ENCODE data around the gene ZNF485. TPM values are rescaled to one million over a fixed set of nuclear protein-coding genes. Genes with fewer than 3 reads are reported as not detected.
A peak's percentile ranks its signal among the peaks of the same experiment; 100 is the strongest.
"Not testable (repeated sequence)": the region's sequence is repeated elsewhere in the genome, so short reads cannot be mapped to it uniquely, and the experiment has no call there.

The ZNF485 gene
- polyA plus RNA-seq, result 4.2 TPM

DNA sequence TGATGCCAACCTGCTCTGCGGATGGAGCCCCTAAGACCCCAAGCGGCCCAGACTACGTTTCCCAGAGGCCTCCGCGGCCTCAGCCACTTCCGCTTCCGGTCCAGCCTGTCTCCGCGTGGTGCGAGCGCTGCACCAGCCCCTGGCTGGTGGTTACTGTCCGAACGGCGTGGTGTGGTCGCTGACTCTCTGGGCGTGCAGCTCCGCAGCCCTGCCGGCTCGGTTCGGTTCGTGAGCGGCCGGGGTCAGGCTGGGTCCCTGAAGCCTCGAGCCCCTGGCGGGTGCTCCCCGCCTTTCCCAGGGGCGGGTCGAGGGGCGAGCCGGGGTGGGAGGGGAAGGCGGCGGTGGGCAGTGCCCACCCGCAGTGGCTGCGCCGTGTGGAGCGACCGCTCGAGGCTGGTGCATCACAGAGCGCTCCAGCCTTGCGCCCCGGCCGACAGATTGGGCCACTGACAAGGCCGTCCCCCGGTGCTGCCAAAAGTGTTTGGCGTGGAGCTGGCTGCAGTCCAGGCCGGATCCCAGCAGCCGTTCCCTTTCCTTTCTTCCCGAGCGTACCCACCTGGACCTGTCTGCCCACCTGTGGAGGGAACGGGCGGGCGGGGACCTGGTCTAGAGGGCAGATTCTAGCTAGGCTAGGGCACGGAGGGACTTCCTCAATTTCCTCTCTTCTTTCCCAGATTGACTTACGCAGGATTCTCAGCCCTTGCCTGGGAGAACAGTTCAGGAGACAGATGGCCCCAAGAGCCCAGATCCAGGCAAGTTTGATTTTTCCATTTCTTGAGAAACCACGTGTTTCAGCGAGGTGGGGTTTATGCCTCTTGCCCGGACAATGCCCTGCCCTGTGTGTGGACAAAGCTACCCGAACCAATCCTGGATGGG, at the start of gene ZNF485:
ZNF485 (plus strand) TSS at position 116 of the 876 bp plus-strand sequence; CDS start at position 729, 613 bp downstream.
- H3K4me1 Mint-ChIP-seq, result peaks cover 18 to 21% (median 21%) of the 10 kb centered on the region in 3 donors
- peak within 1 kb of the TSS; percentile 84 to 93 (median 90) for H3K4me3 Mint-ChIP-seq

DNA sequence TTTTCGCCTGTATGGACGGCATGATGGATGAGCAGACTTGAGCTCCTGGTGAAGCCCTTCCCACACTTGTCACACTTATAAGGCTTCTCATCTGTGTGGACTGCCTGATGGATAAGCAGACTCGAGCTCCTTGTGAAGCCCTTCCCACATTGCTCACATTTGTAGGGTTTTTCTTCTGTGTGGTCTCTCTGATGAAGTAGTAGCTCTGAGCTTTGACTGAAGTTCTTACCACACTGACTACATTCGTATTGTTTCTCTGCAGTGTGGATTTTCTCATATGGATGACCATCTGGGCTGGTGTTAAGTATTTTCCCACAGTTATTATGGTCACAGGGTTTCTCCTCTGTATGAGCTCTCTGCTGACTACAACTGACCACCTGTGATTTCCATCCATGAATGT, 49.0 kb upstream of the ZNF485 start:
- H3K36me3 Mint-ChIP-seq, result peaks cover 38% of the 10 kb centered on the region
- H3K27me3 Mint-ChIP-seq, result no peaks in the 10 kb centered on the region
- H3K4me1 Mint-ChIP-seq, result peaks cover 0 to 5% (median 3%) of the 10 kb centered on the region in 3 donors
- peaks cover 14 to 58% (median 42%) of the 10 kb centered on the region in 3 donors for H3K9me3 Mint-ChIP-seq
- H3K27ac Mint-ChIP-seq, result no peak overlapping the region
- no peak overlapping the region for H3K4me3 Mint-ChIP-seq

More for the DNA sequence above, at the start of gene ZNF485:
- Mint-ChIP-seq H3K36me3 (peaks cover 13% of the 10 kb centered on the region), H3K27me3 (peaks cover 3% of the 10 kb centered on the region), H3K9me3 (peaks cover 0 to 2% (median 2%) of the 10 kb centered on the region in 3 donors), H3K27ac (peak within 1 kb of the TSS in 2 of 3 donors; percentile 54 to 56)

DNA sequence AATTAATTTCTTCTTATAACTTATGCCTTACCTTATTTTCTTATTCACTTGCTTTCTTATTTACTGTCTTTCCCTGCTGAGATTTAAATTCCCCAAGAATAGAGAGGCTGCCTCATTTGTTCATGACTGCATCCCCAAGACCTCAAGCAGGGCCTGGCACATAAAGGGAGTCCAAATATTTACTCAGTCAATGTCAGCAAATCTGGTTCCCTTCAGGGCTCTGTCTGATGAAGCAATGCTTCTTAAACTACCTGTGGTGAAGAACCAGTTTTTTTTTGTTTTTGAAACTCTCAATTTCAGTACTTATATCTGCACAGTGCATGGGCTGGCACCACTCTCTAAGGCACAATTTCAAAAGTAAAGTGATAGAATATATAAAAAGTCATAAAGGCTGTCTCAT, 36.6 kb upstream of the ZNF485 start:
- peaks cover 12 to 21% (median 18%) of the 10 kb centered on the region in 3 donors for H3K4me1 Mint-ChIP-seq
- peaks cover 1 to 4% (median 1%) of the 10 kb centered on the region in 3 donors for H3K9me3 Mint-ChIP-seq
- H3K36me3 Mint-ChIP-seq, result peaks cover 23% of the 10 kb centered on the region
- no peak overlapping the region for H3K27ac Mint-ChIP-seq
- no peaks in the 10 kb centered on the region for H3K27me3 Mint-ChIP-seq
- H3K4me3 Mint-ChIP-seq, result no peak overlapping the region

DNA sequence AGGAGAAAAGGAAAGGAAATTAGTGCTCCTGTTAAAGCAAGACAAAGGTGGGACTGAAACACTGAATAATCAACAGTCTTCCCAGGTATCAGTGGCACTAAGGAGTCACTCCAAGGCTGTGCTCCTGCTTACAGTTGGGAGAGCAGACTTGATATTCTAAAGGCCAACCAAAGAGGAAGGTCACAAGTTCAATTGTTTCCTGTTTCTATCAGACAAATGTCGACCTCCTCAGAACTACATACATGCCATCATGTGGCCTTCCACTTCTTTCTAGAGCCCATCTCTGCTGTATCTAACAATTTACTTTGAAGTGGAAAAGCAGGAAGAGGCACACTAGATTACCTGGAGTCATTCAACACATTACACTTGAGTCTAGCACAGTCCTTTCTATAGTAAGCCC, 35.3 kb upstream of the ZNF485 start:
- peak overlapping the region in 2 of 3 donors; percentile 1 to 12 for H3K27ac Mint-ChIP-seq

DNA sequence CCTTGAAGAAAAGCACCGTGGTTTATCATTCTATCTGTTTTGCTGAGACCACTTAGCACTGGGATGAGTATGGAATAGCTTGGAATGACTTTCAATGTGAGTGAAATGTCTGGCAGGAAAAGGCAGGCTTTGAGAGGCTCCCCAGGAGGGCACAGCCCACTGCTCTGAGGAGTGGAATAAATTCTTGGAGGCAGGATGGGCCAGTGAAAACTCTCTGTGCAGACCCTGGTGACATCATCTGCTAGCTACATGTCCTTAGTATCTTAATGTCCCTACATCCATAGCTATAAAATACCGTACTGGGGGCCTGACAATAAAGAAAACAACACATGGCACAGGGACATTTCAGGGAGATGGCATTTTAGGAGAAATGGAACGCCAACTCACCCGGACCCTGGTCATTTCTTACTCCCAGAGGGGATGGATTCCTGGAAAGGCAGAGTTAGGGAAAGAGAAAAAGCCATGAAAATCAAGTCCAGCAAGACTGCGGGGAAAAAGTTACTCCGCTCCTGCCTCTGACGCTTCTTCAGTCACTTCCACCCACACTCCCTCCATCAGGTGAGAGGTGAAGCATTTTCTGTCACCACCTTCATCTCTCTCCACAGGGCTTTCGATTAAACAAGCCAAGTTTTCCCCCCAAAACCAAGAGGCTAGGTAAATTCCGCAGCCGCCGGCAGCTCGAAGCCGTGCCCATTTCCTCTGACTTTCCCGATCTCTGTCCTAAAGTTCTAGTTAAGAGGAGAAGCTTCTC, 32.8 kb upstream of the ZNF485 start:
- Mint-ChIP-seq H3K4me3 (peak overlapping the region; percentile 54 to 87 (median 76)), H3K9me3 (peaks cover 0 to 3% (median 3%) of the 10 kb centered on the region in 3 donors), H3K27me3 (no peaks in the 10 kb centered on the region), H3K27ac (peak overlapping the region; percentile 64 to 93 (median 74)), H3K36me3 (peaks cover 12% of the 10 kb centered on the region), H3K4me1 (peaks cover 26 to 30% (median 29%) of the 10 kb centered on the region in 3 donors)

More for the DNA sequence above, 35.3 kb upstream of the ZNF485 start:
- H3K27me3 Mint-ChIP-seq, result no peaks in the 10 kb centered on the region
- H3K9me3 Mint-ChIP-seq, result peaks cover 1 to 4% (median 3%) of the 10 kb centered on the region in 3 donors
- H3K4me3 Mint-ChIP-seq, result no peak overlapping the region
- peaks cover 21% of the 10 kb centered on the region for H3K36me3 Mint-ChIP-seq
- H3K4me1 Mint-ChIP-seq, result peaks cover 21 to 29% (median 23%) of the 10 kb centered on the region in 3 donors

- peaks cover 26 to 30% (median 29%) of the 10 kb centered on the region in 3 donors for H3K4me1 Mint-ChIP-seq
- peaks cover 0 to 3% (median 3%) of the 10 kb centered on the region in 3 donors for H3K9me3 Mint-ChIP-seq
Observed at GRCh38 chr10:43574001-43574892, 32.0 kb upstream of the ZNF485 start, which contains the start of gene ZNF239. TSS of gene ZNF239 (minus strand) at chr10:43574616. CDS start at chr10:43558079, 16,537 bp downstream.

DNA sequence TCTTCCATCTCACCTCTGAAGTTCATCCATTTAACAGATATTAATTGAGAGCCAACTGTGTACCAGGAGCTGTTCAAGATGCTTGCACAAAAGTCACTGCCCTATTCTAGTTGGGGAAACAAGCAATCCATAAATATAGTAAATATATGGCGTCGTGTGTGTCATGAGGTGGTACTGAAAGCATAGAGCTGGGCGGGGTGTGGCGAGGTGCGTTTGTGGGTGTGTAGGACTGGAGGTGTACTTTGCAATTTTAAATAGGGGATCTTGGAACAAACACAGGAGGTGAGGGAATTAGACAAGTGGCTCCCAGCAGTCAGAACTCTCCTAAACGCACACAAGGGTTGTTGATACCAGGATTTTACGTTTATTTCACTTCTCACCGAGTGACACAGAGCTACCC, 31.3 kb upstream of the ZNF485 start:
- H3K4me1 Mint-ChIP-seq, result peaks cover 26 to 30% (median 29%) of the 10 kb centered on the region in 3 donors
- peak overlapping the region; percentile 86 to 96 (median 94) for H3K4me3 Mint-ChIP-seq
- H3K27ac Mint-ChIP-seq, result peak overlapping the region; percentile 64 to 93 (median 86)
- H3K9me3 Mint-ChIP-seq, result peaks cover 0 to 3% (median 3%) of the 10 kb centered on the region in 3 donors
- no peaks in the 10 kb centered on the region for H3K27me3 Mint-ChIP-seq
- peaks cover 12% of the 10 kb centered on the region for H3K36me3 Mint-ChIP-seq

More at GRCh38 chr10:43574001-43574892, 32.0 kb upstream of the ZNF485 start, which contains the start of gene ZNF239:
- Mint-ChIP-seq H3K4me3 (peak within 1 kb of the TSS; percentile 86 to 96 (median 94)), H3K27ac (peak within 1 kb of the TSS; percentile 64 to 93 (median 86)), H3K36me3 (peaks cover 12% of the 10 kb centered on the region), H3K27me3 (no peaks in the 10 kb centered on the region)

GRCh38 chr10:43576062-43576461, 30.2 kb upstream of the ZNF485 start:
- peaks cover 26 to 28% (median 28%) of the 10 kb centered on the region in 3 donors for H3K4me1 Mint-ChIP-seq
- H3K4me3 Mint-ChIP-seq, result peak overlapping the region in 2 of 4 donors; percentile 36 to 49
- peaks cover 2% of the 10 kb centered on the region for H3K27me3 Mint-ChIP-seq
- H3K36me3 Mint-ChIP-seq, result peaks cover 5% of the 10 kb centered on the region
- peak overlapping the region in 1 of 3 donors; percentile 65 for H3K27ac Mint-ChIP-seq
- peaks cover 0 to 3% (median 2%) of the 10 kb centered on the region in 3 donors for H3K9me3 Mint-ChIP-seq

GRCh38 chr10:43576580-43576979, 29.7 kb upstream of the ZNF485 start:
- Mint-ChIP-seq H3K36me3 (peaks cover 3% of the 10 kb centered on the region), H3K27ac (peak overlapping the region in 1 of 3 donors; percentile 40), H3K4me3 (peak overlapping the region in 1 of 4 donors; percentile 72), H3K27me3 (peaks cover 4% of the 10 kb centered on the region), H3K4me1 (peaks cover 25 to 26% (median 25%) of the 10 kb centered on the region in 3 donors), H3K9me3 (peaks cover 0 to 4% (median 4%) of the 10 kb centered on the region in 3 donors)

DNA sequence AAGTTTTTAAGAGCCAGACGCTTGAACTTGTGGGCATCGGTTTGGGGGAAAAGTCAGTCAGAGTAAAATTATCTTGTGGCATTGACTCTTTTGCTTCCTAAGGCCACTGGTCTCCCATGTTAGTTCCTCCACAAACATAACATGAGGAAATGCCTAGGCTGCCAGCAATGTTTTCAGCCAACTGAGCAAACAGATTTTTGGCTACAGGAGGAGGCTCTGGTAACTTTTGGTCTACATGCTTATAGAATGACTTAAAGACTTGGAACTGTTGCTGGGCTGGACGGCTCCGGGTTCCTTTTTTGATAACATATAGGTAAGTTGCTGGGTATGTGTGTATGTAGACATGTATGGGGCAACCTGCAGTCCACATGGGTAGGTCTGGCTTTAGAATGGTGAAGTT, 22.2 kb upstream of the ZNF485 start:
- peaks cover 12% of the 10 kb centered on the region for H3K27me3 Mint-ChIP-seq
- no peak overlapping the region for H3K27ac Mint-ChIP-seq
- H3K4me3 Mint-ChIP-seq, result no peak overlapping the region
- H3K36me3 Mint-ChIP-seq, result no peaks in the 10 kb centered on the region
- H3K4me1 Mint-ChIP-seq, result no peaks in the 10 kb centered on the region
- peaks cover 0 to 5% (median 2%) of the 10 kb centered on the region in 3 donors for H3K9me3 Mint-ChIP-seq

GRCh38 chr10:43585046-43585445, 21.2 kb upstream of the ZNF485 start:
- Mint-ChIP-seq H3K4me3 (no peak overlapping the region), H3K4me1 (no peaks in the 10 kb centered on the region), H3K27me3 (peaks cover 12% of the 10 kb centered on the region), H3K27ac (no peak overlapping the region), H3K36me3 (no peaks in the 10 kb centered on the region), H3K9me3 (peaks cover 0 to 5% (median 2%) of the 10 kb centered on the region in 3 donors)

DNA sequence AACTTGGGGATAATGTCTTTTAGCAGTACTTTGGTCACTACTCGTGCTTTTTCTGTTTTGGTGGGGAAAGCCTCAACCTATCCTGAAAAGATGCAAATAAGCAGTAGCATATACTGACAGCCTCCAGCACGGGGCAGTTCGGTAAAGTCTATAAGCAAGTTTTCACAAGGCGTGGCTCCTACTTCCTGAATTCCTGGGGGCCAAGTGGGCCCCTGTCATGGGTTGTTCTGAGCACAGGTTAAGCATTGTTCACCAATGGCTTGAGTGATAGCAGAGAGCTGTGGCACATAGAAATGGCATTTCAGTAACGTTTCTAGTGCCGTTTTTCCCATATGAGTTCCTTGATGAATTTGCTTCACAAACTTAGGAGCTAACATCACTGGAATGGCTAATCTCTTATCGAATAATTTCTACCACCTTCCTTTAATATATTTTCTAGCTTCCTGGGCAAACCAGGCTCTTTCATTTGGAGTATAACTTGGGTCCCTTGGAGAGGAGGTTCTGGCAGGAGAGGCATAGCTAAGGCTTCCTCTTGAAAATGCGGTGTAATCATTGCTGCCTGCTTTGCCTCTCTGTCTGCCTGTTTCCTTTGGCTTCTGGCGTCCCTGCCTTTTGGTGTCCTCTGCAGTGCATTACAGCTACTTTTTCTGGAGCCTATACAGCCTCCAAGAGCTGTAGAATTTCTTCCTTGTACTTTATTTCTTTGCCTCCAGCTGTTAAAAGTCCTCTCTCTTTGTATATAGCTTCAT, 20.1 kb upstream of the ZNF485 start:
- peaks cover 2% of the 10 kb centered on the region for H3K36me3 Mint-ChIP-seq

DNA sequence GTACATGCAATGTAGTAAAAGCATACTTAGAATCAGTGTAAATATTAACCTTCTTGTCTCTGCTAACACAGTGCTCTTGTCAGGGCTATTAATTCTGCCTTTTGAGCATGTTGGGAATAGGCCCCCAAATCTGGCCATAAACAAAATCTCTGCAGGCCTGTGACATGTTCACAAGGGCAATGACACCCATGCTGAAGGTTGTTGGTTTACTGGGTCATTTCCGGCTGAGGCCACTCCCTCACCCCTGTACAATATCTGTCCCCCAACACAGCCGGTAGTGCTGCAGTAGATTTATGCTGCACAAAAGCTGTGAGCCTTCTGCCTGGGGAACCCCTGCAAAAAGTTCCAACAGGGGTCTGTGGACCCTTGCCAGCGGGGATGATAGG, 19.5 kb upstream of the ZNF485 start:
- H3K36me3 Mint-ChIP-seq, H3K4me1 Mint-ChIP-seq, H3K27ac Mint-ChIP-seq, H3K27me3 Mint-ChIP-seq, H3K4me3 Mint-ChIP-seq, H3K9me3 Mint-ChIP-seq: not testable (repeated sequence)

More for the DNA sequence above, 20.1 kb upstream of the ZNF485 start:
- Mint-ChIP-seq H3K9me3 (peaks cover 2 to 9% (median 4%) of the 10 kb centered on the region in 3 donors), H3K27ac (no peak overlapping the region), H3K27me3 (peaks cover 10% of the 10 kb centered on the region), H3K4me3 (no peak overlapping the region), H3K4me1 (no peaks in the 10 kb centered on the region)

Data from IgD-negative memory B cell (primary cell).